ENCODE results near the gene SMAD2.

SMAD2 gene

DNA sequence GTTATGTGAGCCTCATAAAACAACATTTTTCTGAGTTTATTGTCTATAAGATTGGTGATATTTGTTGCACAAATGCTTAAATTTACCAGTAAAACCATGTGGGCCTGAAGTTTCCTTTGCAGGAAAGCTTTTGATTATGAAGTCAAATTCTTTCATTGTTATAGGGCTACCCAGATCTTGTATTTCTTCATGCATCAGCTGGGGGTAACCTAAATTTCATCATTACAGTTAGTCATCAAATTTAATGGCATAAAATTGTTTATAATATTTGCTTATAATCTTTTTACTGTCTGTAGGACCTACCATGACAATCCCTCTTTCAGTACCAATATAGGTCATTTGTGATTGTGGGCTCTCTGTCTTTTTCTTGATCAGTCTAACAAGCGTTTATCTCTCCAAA is 47.8 kb downstream of the SMAD2 start:
- H3K9ac ChIP-seq (ENCODE audit: low read depth in 1 of 2, low read length in 2 of 2), result no peak overlapping the region
- no peak overlapping the region for H3K27ac ChIP-seq (ENCODE audit: low read depth, low read length)
- H3K27me3 ChIP-seq (ENCODE audit: control insufficient read depth in 1 of 2, insufficient read depth in 2 of 2, low read length in 2 of 2), result no peaks in the 10 kb centered on the region
- no peak overlapping the region for H3K4me3 ChIP-seq (ENCODE audit: low read depth in 1 of 2, low read length in 2 of 2)
- peaks cover 4 to 13% of the 10 kb centered on the region in 2 donors for H3K36me3 ChIP-seq (ENCODE audit: control insufficient read depth in 1 of 2, insufficient read depth in 2 of 2, low read length in 2 of 2)
- no peaks in the 10 kb centered on the region for H3K4me1 ChIP-seq (ENCODE audit: control insufficient read depth in 1 of 2, insufficient read depth in 2 of 2, low read length in 2 of 2)
- no peaks in the 10 kb centered on the region for H3K9me3 ChIP-seq (ENCODE audit: control insufficient read depth in 1 of 2, low read length in 2 of 2)

DNA sequence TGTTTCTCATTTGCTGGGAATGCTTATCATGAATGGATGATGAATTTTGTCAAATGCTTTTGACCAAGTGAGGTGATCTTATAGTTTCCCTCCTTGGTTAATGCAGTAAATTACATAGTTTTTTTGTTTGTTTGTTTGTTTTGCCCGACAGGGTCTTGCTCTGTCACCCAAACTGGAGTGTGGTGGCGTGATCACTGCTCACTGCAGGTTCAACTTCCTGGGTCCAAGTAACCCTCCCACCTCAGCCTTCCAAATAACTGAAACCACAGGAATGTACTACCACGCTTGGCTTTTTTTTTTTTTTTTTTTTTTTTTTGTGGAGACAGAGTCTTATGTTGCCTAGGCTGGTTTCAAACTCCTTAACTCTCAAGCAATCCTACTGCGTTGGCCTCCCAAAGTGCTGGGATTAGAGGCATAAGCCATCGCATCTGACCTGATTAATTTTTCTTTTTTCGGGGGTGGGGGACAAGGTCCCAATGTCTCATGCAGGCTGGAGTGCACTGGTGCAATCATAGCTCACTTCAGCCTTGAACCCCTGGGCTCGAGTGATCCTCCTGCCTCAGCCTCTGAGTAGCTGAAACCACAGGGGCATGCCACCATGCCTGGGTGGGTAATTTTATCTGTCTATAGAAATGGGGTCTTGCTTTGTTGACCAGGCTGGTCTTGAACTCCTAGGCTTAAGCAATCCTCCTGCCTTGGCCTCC is 48.6 kb downstream of the SMAD2 start:
- peaks cover 3 to 8% of the 10 kb centered on the region in 2 donors for H3K36me3 ChIP-seq (ENCODE audit: control insufficient read depth in 1 of 2, insufficient read depth in 2 of 2, low read length in 2 of 2)
- H3K9ac ChIP-seq (ENCODE audit: low read depth in 1 of 2, low read length in 2 of 2), result no peak overlapping the region
- no peak overlapping the region for H3K4me3 ChIP-seq (ENCODE audit: low read depth in 1 of 2, low read length in 2 of 2)
- no peaks in the 10 kb centered on the region for H3K27me3 ChIP-seq (ENCODE audit: control insufficient read depth in 1 of 2, insufficient read depth in 2 of 2, low read length in 2 of 2)
- H3K9me3 ChIP-seq (ENCODE audit: control insufficient read depth in 1 of 2, low read length in 2 of 2), result no peaks in the 10 kb centered on the region
- no peaks in the 10 kb centered on the region for H3K4me1 ChIP-seq (ENCODE audit: control insufficient read depth in 1 of 2, insufficient read depth in 2 of 2, low read length in 2 of 2)
- no peak overlapping the region for H3K27ac ChIP-seq (ENCODE audit: low read depth, low read length)

DNA sequence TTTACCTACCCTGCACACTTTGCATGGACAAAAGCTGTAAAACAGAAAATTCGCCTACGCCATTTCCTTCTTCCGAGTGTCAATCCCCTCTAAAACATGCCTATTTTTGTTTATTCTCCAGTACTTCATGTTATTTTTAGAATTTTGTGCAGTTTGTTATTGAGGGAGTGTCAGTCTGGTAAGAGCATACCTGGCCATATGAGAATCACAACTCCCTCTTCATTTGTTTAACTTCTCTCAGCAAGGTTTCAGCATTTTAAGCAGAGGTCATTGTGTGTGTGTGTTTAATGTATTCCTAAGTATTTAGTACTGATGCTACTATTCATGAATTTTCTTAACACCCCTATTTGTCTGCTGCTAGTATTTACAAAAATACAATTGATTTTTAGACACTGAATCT is 49.4 kb downstream of the SMAD2 start:
- no peaks in the 10 kb centered on the region for H3K9me3 ChIP-seq (ENCODE audit: control insufficient read depth in 1 of 2, low read length in 2 of 2)

DNA sequence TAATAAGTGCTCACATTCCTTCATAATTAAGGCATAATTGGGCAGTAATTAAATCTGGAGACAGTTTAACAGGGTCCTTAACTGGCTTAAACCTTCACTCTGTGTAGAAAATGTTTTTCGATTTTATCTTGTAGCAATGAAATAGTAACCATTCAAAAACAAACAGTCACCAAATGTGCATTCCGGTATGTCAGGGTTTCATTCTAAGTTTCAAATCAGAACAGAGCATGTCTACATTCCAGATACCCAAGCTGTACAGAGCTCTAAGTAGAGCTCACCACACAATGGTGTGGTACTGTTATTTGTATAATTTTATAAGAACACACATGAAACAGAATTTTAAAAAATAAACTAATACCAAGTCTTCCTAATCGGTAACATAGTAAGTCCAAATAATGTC is 52.6 kb downstream of the SMAD2 start:
- H3K27me3 ChIP-seq (ENCODE audit: control insufficient read depth in 1 of 2, insufficient read depth in 2 of 2, low read length in 2 of 2), result no peaks in the 10 kb centered on the region

More for the DNA sequence above, 49.4 kb downstream of the SMAD2 start:
- no peaks in the 10 kb centered on the region for H3K4me1 ChIP-seq (ENCODE audit: control insufficient read depth in 1 of 2, insufficient read depth in 2 of 2, low read length in 2 of 2)
- no peak overlapping the region for H3K9ac ChIP-seq (ENCODE audit: low read depth in 1 of 2, low read length in 2 of 2)
- H3K27me3 ChIP-seq (ENCODE audit: control insufficient read depth in 1 of 2, insufficient read depth in 2 of 2, low read length in 2 of 2), result no peaks in the 10 kb centered on the region
- H3K4me3 ChIP-seq (ENCODE audit: low read depth in 1 of 2, low read length in 2 of 2), result no peak overlapping the region
- H3K36me3 ChIP-seq (ENCODE audit: control insufficient read depth in 1 of 2, insufficient read depth in 2 of 2, low read length in 2 of 2), result peaks cover 3 to 8% of the 10 kb centered on the region in 2 donors
- no peak overlapping the region for H3K27ac ChIP-seq (ENCODE audit: low read depth, low read length)

DNA sequence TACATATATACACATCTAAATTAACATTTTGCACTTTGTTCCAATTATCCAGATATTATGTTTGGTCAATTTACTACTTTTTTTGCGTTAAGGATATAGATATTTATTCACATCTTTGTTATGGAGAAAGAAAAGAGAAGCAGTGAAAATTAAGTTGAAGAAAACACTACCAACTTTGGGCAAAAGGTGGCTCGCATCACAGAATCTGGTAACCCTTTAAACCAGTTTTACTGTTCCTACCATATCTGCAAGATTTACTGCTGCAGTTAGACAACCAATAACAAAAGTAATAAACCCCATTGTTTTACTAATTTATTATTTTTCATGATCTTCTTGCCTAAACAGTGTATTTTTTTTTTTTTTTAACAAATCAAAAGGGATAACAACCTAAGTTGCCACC is 53.6 kb downstream of the SMAD2 start:
- H3K27ac ChIP-seq (ENCODE audit: low read depth, low read length), result no peak overlapping the region
- no peak overlapping the region for H3K4me3 ChIP-seq (ENCODE audit: low read depth in 1 of 2, low read length in 2 of 2)
- H3K27me3 ChIP-seq (ENCODE audit: control insufficient read depth in 1 of 2, insufficient read depth in 2 of 2, low read length in 2 of 2), result no peaks in the 10 kb centered on the region
- H3K4me1 ChIP-seq (ENCODE audit: control insufficient read depth in 1 of 2, insufficient read depth in 2 of 2, low read length in 2 of 2), result no peaks in the 10 kb centered on the region
- no peak overlapping the region for H3K9ac ChIP-seq (ENCODE audit: low read depth in 1 of 2, low read length in 2 of 2)
- no peaks in the 10 kb centered on the region for H3K9me3 ChIP-seq (ENCODE audit: control insufficient read depth in 1 of 2, low read length in 2 of 2)
- H3K36me3 ChIP-seq (ENCODE audit: control insufficient read depth in 1 of 2, insufficient read depth in 2 of 2, low read length in 2 of 2), result no peaks in the 10 kb centered on the region

More for the DNA sequence above, 52.6 kb downstream of the SMAD2 start:
- Histone ChIP-seq H3K4me1 (ENCODE audit: control insufficient read depth in 1 of 2, insufficient read depth in 2 of 2, low read length in 2 of 2) (no peaks in the 10 kb centered on the region), H3K9me3 (ENCODE audit: control insufficient read depth in 1 of 2, low read length in 2 of 2) (no peaks in the 10 kb centered on the region), H3K36me3 (ENCODE audit: control insufficient read depth in 1 of 2, insufficient read depth in 2 of 2, low read length in 2 of 2) (peaks cover 0 to 8% of the 10 kb centered on the region in 2 donors), H3K9ac (ENCODE audit: low read depth in 1 of 2, low read length in 2 of 2) (no peak overlapping the region), H3K27ac (ENCODE audit: low read depth, low read length) (no peak overlapping the region), H3K4me3 (ENCODE audit: low read depth in 1 of 2, low read length in 2 of 2) (no peak overlapping the region)

DNA sequence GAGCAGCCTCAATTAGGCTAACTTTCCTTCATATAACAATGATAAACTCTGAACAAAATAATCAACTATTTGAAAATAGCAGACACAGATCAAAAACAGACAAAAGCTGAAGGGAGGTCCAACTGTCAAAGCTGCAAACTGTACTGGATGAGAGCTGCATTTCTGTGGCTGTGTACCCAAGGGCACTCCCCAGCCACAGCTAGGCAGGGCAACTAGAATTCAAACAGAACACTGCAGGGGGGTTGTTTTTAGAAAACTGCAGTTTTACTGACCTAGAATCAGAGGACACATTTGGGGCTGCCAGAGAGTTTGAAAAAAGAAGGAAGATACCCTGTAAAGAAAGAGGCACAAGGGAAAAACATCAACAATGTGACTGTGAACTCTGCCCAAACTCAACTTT is 56.8 kb downstream of the SMAD2 start:
- no peak overlapping the region for H3K4me3 ChIP-seq (ENCODE audit: low read depth in 1 of 2, low read length in 2 of 2)
- no peak overlapping the region for H3K9ac ChIP-seq (ENCODE audit: low read depth in 1 of 2, low read length in 2 of 2)
- no peaks in the 10 kb centered on the region for H3K9me3 ChIP-seq (ENCODE audit: control insufficient read depth in 1 of 2, low read length in 2 of 2)
- peaks cover 0 to 12% of the 10 kb centered on the region in 2 donors for H3K4me1 ChIP-seq (ENCODE audit: control insufficient read depth in 1 of 2, insufficient read depth in 2 of 2, low read length in 2 of 2)
- peaks cover 0 to 2% of the 10 kb centered on the region in 2 donors for H3K36me3 ChIP-seq (ENCODE audit: control insufficient read depth in 1 of 2, insufficient read depth in 2 of 2, low read length in 2 of 2)
- no peak overlapping the region for H3K27ac ChIP-seq (ENCODE audit: low read depth, low read length)
- H3K27me3 ChIP-seq (ENCODE audit: control insufficient read depth in 1 of 2, insufficient read depth in 2 of 2, low read length in 2 of 2), result no peaks in the 10 kb centered on the region

DNA sequence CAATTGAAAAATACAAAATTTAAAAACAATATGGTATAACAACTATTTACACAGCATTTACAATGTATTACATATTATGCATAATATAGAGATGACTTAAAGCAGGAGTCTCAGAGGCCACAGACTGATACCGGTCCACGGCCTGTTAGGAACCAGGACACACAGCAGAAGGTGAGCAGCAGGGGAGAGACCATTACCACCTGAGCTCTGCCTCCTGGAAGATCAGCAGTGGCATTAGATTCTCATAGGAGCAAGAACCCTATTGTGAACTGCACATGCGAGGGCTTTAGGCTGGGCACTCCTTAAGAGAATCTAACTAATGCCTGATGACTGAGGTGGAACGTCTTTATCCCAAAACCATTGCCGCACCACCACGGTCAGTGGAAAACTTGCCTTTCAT is 58.0 kb downstream of the SMAD2 start:
- Histone ChIP-seq H3K4me3 (ENCODE audit: low read depth in 1 of 2, low read length in 2 of 2) (no peak overlapping the region), H3K9me3 (ENCODE audit: control insufficient read depth in 1 of 2, low read length in 2 of 2) (no peaks in the 10 kb centered on the region), H3K27ac (ENCODE audit: low read depth, low read length) (no peak overlapping the region), H3K36me3 (ENCODE audit: control insufficient read depth in 1 of 2, insufficient read depth in 2 of 2, low read length in 2 of 2) (peaks cover 0 to 12% of the 10 kb centered on the region in 2 donors), H3K9ac (ENCODE audit: low read depth in 1 of 2, low read length in 2 of 2) (no peak overlapping the region), H3K27me3 (ENCODE audit: control insufficient read depth in 1 of 2, insufficient read depth in 2 of 2, low read length in 2 of 2) (no peaks in the 10 kb centered on the region), H3K4me1 (ENCODE audit: control insufficient read depth in 1 of 2, insufficient read depth in 2 of 2, low read length in 2 of 2) (peaks cover 0 to 12% of the 10 kb centered on the region in 2 donors)

DNA sequence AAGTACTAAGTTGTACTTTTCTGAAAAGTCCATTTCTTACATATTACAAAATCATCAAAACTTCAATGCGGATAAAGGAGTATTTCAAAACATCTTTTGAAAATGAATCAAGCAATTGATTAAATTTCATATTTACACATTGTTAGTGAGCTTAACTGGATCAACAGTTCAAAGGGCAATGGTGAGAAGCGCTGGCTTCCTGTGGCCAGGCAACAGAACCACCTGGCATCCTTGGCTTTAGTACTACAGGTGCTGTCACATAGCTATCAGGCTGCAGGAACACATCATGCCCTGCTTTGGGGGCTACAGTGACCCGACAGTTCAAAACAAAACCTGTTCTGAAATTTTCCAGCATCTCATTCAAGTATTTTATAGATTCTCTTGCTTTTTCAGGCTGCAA is 59.2 kb downstream of the SMAD2 start:
- no peak overlapping the region for H3K27ac ChIP-seq (ENCODE audit: low read depth, low read length)
- H3K4me3 ChIP-seq (ENCODE audit: low read depth in 1 of 2, low read length in 2 of 2), result no peak overlapping the region
- peaks cover 0 to 12% of the 10 kb centered on the region in 2 donors for H3K36me3 ChIP-seq (ENCODE audit: control insufficient read depth in 1 of 2, insufficient read depth in 2 of 2, low read length in 2 of 2)

DNA sequence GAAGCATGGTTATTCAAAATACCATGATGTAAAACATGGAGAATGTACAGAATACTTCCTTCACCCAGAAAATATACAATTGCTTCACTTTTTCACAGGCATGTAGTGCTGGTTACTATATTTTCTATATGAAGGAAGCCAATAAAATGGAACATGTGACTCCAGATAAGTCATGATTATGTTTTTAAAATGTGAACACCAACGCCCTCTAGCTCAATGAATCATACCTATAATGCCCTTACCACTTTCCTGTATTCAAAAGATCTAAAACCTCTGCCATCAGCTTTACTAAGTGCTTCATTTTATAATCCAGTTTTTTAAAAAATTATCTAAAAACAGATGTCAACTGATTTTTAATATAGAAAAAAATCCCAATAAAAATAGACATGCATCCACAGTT is 59.9 kb downstream of the SMAD2 start:
- H3K36me3 ChIP-seq (ENCODE audit: control insufficient read depth in 1 of 2, insufficient read depth in 2 of 2, low read length in 2 of 2), result peaks cover 0 to 12% of the 10 kb centered on the region in 2 donors
- H3K27me3 ChIP-seq (ENCODE audit: control insufficient read depth in 1 of 2, insufficient read depth in 2 of 2, low read length in 2 of 2), result no peaks in the 10 kb centered on the region
- H3K9me3 ChIP-seq (ENCODE audit: control insufficient read depth in 1 of 2, low read length in 2 of 2), result no peaks in the 10 kb centered on the region
- no peak overlapping the region for H3K27ac ChIP-seq (ENCODE audit: low read depth, low read length)
- H3K4me1 ChIP-seq (ENCODE audit: control insufficient read depth in 1 of 2, insufficient read depth in 2 of 2, low read length in 2 of 2), result peaks cover 0 to 12% of the 10 kb centered on the region in 2 donors
- H3K4me3 ChIP-seq (ENCODE audit: low read depth in 1 of 2, low read length in 2 of 2), result no peak overlapping the region
- H3K9ac ChIP-seq (ENCODE audit: low read depth in 1 of 2, low read length in 2 of 2), result no peak overlapping the region

More for the DNA sequence above, 59.2 kb downstream of the SMAD2 start:
- Histone ChIP-seq H3K27me3 (ENCODE audit: control insufficient read depth in 1 of 2, insufficient read depth in 2 of 2, low read length in 2 of 2) (no peaks in the 10 kb centered on the region), H3K9ac (ENCODE audit: low read depth in 1 of 2, low read length in 2 of 2) (no peak overlapping the region), H3K4me1 (ENCODE audit: control insufficient read depth in 1 of 2, insufficient read depth in 2 of 2, low read length in 2 of 2) (peaks cover 0 to 12% of the 10 kb centered on the region in 2 donors), H3K9me3 (ENCODE audit: control insufficient read depth in 1 of 2, low read length in 2 of 2) (no peaks in the 10 kb centered on the region)

DNA sequence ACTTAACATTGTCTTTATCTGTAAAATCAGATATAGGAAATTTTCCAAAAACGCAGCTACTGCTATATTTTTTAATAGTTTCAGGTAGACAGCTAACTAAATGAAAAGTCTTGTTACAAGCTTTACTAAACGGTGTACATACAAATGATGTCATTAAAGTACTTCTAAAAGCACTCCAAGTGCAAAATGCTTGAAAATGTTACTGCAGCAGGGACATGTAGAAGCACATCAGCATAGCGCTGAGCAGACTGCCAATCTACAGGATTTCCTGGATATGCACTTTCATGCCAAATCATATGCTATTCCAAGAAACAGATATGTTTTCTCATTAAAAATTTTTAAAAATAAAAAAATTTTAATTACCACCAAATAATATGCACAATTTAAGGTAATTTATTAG is 61.7 kb downstream of the SMAD2 start:
- Histone ChIP-seq H3K9ac (ENCODE audit: low read depth in 1 of 2, low read length in 2 of 2) (no peak overlapping the region), H3K4me1 (ENCODE audit: control insufficient read depth in 1 of 2, insufficient read depth in 2 of 2, low read length in 2 of 2) (peaks cover 0 to 12% of the 10 kb centered on the region in 2 donors), H3K36me3 (ENCODE audit: control insufficient read depth in 1 of 2, insufficient read depth in 2 of 2, low read length in 2 of 2) (peaks cover 2 to 20% of the 10 kb centered on the region in 2 donors), H3K4me3 (ENCODE audit: low read depth in 1 of 2, low read length in 2 of 2) (no peak overlapping the region), H3K9me3 (ENCODE audit: control insufficient read depth in 1 of 2, low read length in 2 of 2) (no peaks in the 10 kb centered on the region), H3K27ac (ENCODE audit: low read depth, low read length) (no peak overlapping the region), H3K27me3 (ENCODE audit: control insufficient read depth in 1 of 2, insufficient read depth in 2 of 2, low read length in 2 of 2) (no peaks in the 10 kb centered on the region)

All from duodenal mucosa (tissue), 2 donors.